MM.1S (cell line): ENCODE results near the gene NDUFA11.

Source experiments
- CTCF ChIP-seq: fragments of 300-600 bp; sonication (generic); IDR thresholded peaks from 2 replicates; pipeline ENCODE4 v1.5.1; 2016; ENCODE audit warnings: antibody characterized with exemption, low read length, mixed read lengths
- EZH2 ChIP-seq: fragments of 300-600 bp; sonication (generic); optimal IDR thresholded peaks from 2 replicates; pipeline ENCODE3; 2017; ENCODE audit warnings: low read depth, mild to moderate bottlenecking, antibody characterized with exemption, low read length, mixed read lengths

GRCh38 chr19:5948752-5949564 lies 45.4 kb upstream of the NDUFA11 start:
- no peak for TF ChIP-seq CTCF
- no peak for TF ChIP-seq EZH2
